Suprapubic skin (tissue), 4 donors: ENCODE results near the gene TOR1B. TPM values are rescaled to one million over a fixed set of nuclear protein-coding genes. Genes with fewer than 3 reads are reported as not detected.

Source experiments
- DNase-seq, 2 donors: peaks; one replicate each; pipeline ENCODE4 v3.0.0-alpha.2; 2019; ENCODE audit warnings: low spot score in 2 of 2
- H3K27ac ChIP-seq: fragments of 200-600 bp; sonication (generic); one replicate; pipeline ENCODE4 v1.5.1; 2019
- H3K27me3 ChIP-seq: fragments of 200-600 bp; sonication (generic); one replicate; pipeline ENCODE4 v1.5.1; 2019
- H3K36me3 ChIP-seq: fragments of 200-600 bp; sonication (generic); one replicate; pipeline ENCODE4 v1.5.1; 2019
- H3K4me1 ChIP-seq: fragments of 200-600 bp; sonication (generic); one replicate; pipeline ENCODE4 v1.5.1; 2019
- H3K4me3 ChIP-seq: fragments of 200-600 bp; sonication (generic); one replicate; pipeline ENCODE4 v1.5.1; 2019; ENCODE audit warnings: mild to moderate bottlenecking
- H3K9me3 ChIP-seq: fragments of 200-600 bp; sonication (generic); one replicate; pipeline ENCODE4 v1.5.1; 2019
- CTCF ChIP-seq, 2 donors: fragments of 200-600 bp in 1 of 2; fragments of 450-650 bp in 1 of 2; sonication (generic) in 1 of 2; IDR thresholded peaks; one replicate each; pipeline ENCODE4 v1.5.1; 2016 to 2019; ENCODE audit warnings: antibody characterized with exemption in 2 of 2, mild to moderate bottlenecking in 1 of 2, moderate library complexity in 1 of 2
- EP300 ChIP-seq: sonication (generic); formaldehyde crosslinking; IDR thresholded peaks from one replicate; pipeline ENCODE4 v1.6.1; 2017; ENCODE audit warnings: antibody characterized with exemption
- POLR2A ChIP-seq, 2 donors: fragments of 450-650 bp; IDR thresholded peaks; one replicate each; pipeline ENCODE4 v1.6.1; 2017; ENCODE audit warnings: antibody characterized with exemption in 2 of 2, mild to moderate bottlenecking in 2 of 2, moderate library complexity in 2 of 2
- POLR2AphosphoS5 ChIP-seq, 3 donors: sonication (generic); formaldehyde crosslinking; IDR thresholded peaks; one replicate each; pipeline ENCODE4 v1.6.1; 2017; ENCODE audit warnings: antibody characterized with exemption in 3 of 3
- WGBS: methylation state at CpG from one replicate; pipeline ENCODE4 v1.1.5; 2018; 5-methylcytosine and 5-hydroxymethylcytosine counted together
- total RNA-seq, 4 donors: library from RNA; depleted of rRNA; stranded (reverse); fragments of >200 nt; gene quantifications; one replicate each; pipeline ENCODE4 v1.1.0, GENCODE V29; 2016

Gene TOR1B
- total RNA-seq, 4 donors from 2014 or later = 18.0 to 24.5 (median 20.8) TPM

- DNase-seq = no peak
- Histone ChIP-seq H3K4me1 (peaks cover 16% of the 10 kb centered on the region), H3K27me3 (no peaks in the 10 kb centered on the region), H3K27ac (no peak overlapping the region), H3K36me3 (peaks cover 30% of the 10 kb centered on the region), H3K9me3 (no peaks in the 10 kb centered on the region), H3K4me3 (no peak overlapping the region)
- TF ChIP-seq POLR2A (IDR thresholded peaks at IDR 0.05) = no peak
- no peak for TF ChIP-seq EP300
- no peak for TF ChIP-seq CTCF (IDR thresholded peaks at IDR 0.05)
- no peak for TF ChIP-seq POLR2AphosphoS5 (IDR thresholded peaks at IDR 0.05)
- WGBS = 80% methylated on average over 4 of the region's 4 CpGs
Observed at GRCh38 chr9:129806061-129806460, 3.1 kb downstream of the TOR1B start.

- no peak overlapping the region for H3K4me3 ChIP-seq
- no peaks in the 10 kb centered on the region for H3K9me3 ChIP-seq
- 90% methylated on average over 11 of the region's 11 CpGs for WGBS
- TF ChIP-seq CTCF (IDR thresholded peaks at IDR 0.05) (no peak), POLR2A (IDR thresholded peaks at IDR 0.05) (no peak), EP300 (no peak), POLR2AphosphoS5 (IDR thresholded peaks at IDR 0.05) (no peak)
- peaks cover 51% of the 10 kb centered on the region for H3K36me3 ChIP-seq
- no peak for DNase-seq
- H3K27me3 ChIP-seq = no peaks in the 10 kb centered on the region
- H3K27ac ChIP-seq = no peak overlapping the region
- H3K4me1 ChIP-seq = peaks cover 4% of the 10 kb centered on the region
Observed at GRCh38 chr9:129809346-129809745, 6.4 kb downstream of the TOR1B start.

- no peak overlapping the region for H3K4me3 ChIP-seq
- H3K36me3 ChIP-seq = peaks cover 57% of the 10 kb centered on the region
- WGBS = 86% methylated on average over 11 of the region's 11 CpGs
- H3K27me3 ChIP-seq = no peaks in the 10 kb centered on the region
- no peak overlapping the region for H3K27ac ChIP-seq
- DNase-seq = no peak
- no peaks in the 10 kb centered on the region for H3K9me3 ChIP-seq
- TF ChIP-seq EP300 (no peak), CTCF (IDR thresholded peaks at IDR 0.05) (no peak), POLR2A (IDR thresholded peaks at IDR 0.05) (no peak), POLR2AphosphoS5 (IDR thresholded peaks at IDR 0.05) (no peak)
- peaks cover 3% of the 10 kb centered on the region for H3K4me1 ChIP-seq
Observed at GRCh38 chr9:129810116-129810515, 7.1 kb downstream of the TOR1B start.

GRCh38 chr9:129810788-129811187, 7.8 kb downstream of the TOR1B start:
- H3K4me1 ChIP-seq = no peaks in the 10 kb centered on the region
- TF ChIP-seq CTCF (IDR thresholded peaks at IDR 0.05) = no peak
- no peak for TF ChIP-seq POLR2A (IDR thresholded peaks at IDR 0.05)
- TF ChIP-seq EP300 = no peak
- TF ChIP-seq POLR2AphosphoS5 (IDR thresholded peaks at IDR 0.05) = no peak
- no peak for DNase-seq
- H3K27ac ChIP-seq = no peak overlapping the region
- H3K9me3 ChIP-seq = no peaks in the 10 kb centered on the region
- peaks cover 63% of the 10 kb centered on the region for H3K36me3 ChIP-seq
- WGBS = 84% methylated on average over 6 of the region's 6 CpGs
- no peak overlapping the region for H3K4me3 ChIP-seq
- no peaks in the 10 kb centered on the region for H3K27me3 ChIP-seq

- H3K27ac ChIP-seq = no peak overlapping the region
- TF ChIP-seq EP300 (no peak), CTCF (IDR thresholded peaks at IDR 0.05) (no peak), POLR2A (IDR thresholded peaks at IDR 0.05) (no peak), POLR2AphosphoS5 (IDR thresholded peaks at IDR 0.05) (no peak)
- no peak overlapping the region for H3K4me3 ChIP-seq
- DNase-seq = no peak
- no peaks in the 10 kb centered on the region for H3K27me3 ChIP-seq
- no peaks in the 10 kb centered on the region for H3K9me3 ChIP-seq
- WGBS = 90% methylated on average over 6 of the region's 6 CpGs
- peaks cover 73% of the 10 kb centered on the region for H3K36me3 ChIP-seq
- no peaks in the 10 kb centered on the region for H3K4me1 ChIP-seq
Observed at GRCh38 chr9:129811967-129812363, 9.0 kb downstream of the TOR1B start.
